Stomach (tissue), 4 donors: ENCODE results near the gene ADGRG1.

ENCODE experiments used
- CTCF ChIP-seq, 7 experiments: fragments of 450-650 bp in 4 of 7; fragments of 200-600 bp in 3 of 7; sonication (generic) in 3 of 7; IDR thresholded peaks; one replicate each; pipeline ENCODE4 v1.5.1; 2016 to 2019; ENCODE audit warnings: antibody characterized with exemption in 7 of 7, control low read depth in 2 of 7, mild to moderate bottlenecking in 1 of 7
- EP300 ChIP-seq: sonication (generic); formaldehyde crosslinking; IDR thresholded peaks from one replicate; pipeline ENCODE4 v1.6.1; 2017; ENCODE audit warnings: antibody characterized with exemption
- POLR2A ChIP-seq, 4 donors: fragments of 450-650 bp; IDR thresholded peaks; one replicate each; pipeline ENCODE4 v1.6.1; 2016; ENCODE audit warnings: antibody characterized with exemption in 4 of 4, control low read depth in 2 of 4, mild to moderate bottlenecking in 1 of 4, moderate library complexity in 1 of 4
- POLR2AphosphoS5 ChIP-seq, 3 donors: sonication (generic); formaldehyde crosslinking; IDR thresholded peaks; one replicate each; pipeline ENCODE4 v1.6.1; 2016; ENCODE audit warnings: antibody characterized with exemption in 3 of 3

- TF ChIP-seq POLR2A (IDR thresholded peaks at IDR 0.05) (no peak), CTCF (IDR thresholded peaks at IDR 0.05) (no peak), POLR2AphosphoS5 (IDR thresholded peaks at IDR 0.05) (no peak), EP300 (no peak)
These were observed 10.0 kb downstream of the ADGRG1 start for GRCh38 chr16:57638381-57638780.
